HG03571 (cell line): ENCODE results near the gene C2orf80.
"Not testable (repeated sequence)": the region's sequence is repeated elsewhere in the genome, so short reads cannot be mapped to it uniquely, and the experiment has no call there.

Experiments
- ATAC-seq: cut with Tn5 transposase; IDR thresholded peaks from one replicate; pipeline ENCODE4 v1.9.1; 2021; ENCODE audit not compliant: unreplicated experiment

The C2orf80 gene

DNA sequence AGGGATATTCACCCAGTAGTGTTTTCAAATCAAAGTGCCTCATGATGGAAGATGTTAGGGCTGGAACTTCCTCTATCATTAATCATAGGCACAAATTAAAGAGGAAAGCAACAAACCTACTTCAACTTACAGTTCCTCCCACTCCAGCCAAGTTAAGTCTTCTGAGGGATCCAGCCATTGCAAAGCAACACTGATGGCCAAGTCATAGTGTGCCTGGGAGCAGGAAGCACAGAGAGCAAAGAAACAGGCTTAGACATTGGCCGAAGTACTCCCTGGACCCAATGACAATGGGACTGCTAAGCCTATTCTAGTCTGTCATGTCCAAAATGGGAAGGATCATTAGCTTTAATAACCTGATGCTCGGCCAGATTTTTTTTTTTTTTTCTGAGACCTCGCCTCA lies 7.0 kb downstream of the C2orf80 start:
- ATAC-seq, result no peak

DNA sequence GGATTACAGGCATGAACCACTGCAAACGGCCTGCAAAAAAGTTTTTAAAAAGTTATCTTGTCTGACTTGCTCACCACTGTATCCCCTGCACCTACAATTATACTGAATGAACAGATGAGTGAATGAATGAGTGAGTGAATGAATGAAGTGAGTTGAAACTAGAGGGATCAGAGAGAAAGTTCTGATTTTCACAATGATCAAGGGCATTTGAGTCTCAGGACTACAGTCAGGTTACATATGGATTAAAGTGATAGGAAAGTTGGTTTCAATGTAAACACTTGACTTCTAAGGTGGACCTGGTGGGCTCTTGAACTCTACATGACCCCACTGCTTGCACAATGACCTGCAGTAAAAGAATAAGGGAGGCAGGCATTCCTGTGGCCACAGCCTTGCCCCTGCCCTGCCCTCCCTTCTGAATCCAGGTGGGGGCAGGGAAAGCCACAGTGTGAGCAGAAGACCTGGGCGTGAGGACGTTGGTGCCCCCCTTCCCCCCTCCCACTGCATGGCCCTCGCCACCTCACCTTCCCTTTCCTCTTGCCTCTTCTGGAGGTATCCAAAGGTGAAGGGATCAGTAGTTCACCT lies 10.7 kb downstream of the C2orf80 start:
- no peak for ATAC-seq

GRCh38 chr2:208175840-208176153 lies 14.0 kb downstream of the C2orf80 start:
- ATAC-seq, result no peak

DNA sequence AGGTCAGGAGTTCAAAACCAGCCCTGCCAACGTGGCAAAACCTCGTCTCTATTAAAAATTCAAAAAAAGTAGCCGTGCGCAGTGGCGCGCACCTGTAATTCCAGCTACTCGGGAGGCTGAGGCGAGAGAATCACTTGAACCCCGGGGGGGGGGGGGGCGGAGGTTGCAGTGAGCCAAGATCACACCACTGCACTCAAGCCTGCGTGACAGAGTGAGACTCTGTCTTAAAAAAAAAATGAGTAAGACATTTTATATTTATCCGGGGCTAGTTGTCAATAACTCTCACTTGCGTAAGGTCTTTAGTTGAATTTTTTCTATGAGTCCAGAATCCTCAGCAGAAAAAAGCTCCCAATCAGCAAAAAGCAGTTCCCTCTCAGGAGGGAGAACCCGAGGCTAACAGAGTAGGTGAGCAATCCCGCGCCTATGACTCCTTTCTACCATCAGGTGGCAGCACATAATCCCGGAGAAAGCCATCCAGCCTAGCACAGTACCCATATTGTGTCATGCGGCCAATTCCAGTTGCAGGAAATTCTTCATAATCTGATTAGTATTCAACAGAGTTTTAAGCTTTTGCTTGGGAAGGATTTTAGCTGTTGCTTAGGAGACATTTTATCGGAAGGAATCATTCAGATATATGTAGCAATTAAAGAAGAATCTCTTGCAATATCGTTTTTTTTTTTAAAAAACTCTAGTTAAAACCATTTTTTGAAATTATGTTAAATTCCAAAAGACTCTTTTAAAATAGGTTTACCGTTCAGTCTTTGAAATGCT lies 14.6 kb downstream of the C2orf80 start:
- peak; percentile 96 for ATAC-seq

- no peak for ATAC-seq
Measured at GRCh38 chr2:208174144-208174543, 15.7 kb downstream of the C2orf80 start.

- ATAC-seq, result no peak
Measured at GRCh38 chr2:208172125-208172524, 17.7 kb downstream of the C2orf80 start.

DNA sequence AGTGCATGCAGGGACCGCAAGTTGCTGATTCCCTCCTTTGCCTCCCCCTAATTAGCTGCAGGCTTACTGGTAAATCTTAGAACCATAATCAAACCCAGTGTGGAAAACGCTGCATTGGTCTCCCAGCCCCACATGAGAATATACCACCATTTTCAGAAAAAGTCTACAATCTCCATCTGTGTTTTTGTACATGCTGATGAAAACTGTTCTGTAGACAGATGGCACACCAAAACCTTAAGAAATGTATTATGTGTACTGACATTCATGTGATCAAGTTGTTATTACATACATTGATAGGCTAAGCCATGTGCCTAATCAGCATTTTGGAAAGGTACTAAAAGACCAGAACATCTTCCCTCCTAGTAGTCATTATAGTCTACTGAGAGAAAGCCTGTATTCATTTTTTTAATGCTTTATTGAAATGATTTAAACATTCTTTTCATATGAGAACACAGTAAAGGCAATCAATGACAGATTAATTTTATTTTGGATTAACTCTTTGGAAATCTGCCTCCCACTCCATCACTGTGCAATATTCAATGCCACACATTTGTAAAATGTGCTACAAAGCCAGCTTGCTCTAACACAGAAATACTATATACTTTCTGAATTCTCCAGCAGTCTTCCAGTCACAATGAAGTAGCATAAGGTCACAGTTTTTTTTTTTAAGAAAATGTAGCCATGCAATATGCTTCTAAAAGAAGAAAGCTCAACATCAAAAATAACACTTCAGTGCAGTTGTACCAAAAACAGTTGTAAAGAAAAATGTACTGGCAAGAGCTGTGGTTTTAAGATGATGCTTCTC lies 24.7 kb downstream of the C2orf80 start:
- ATAC-seq, result no peak

- no peak for ATAC-seq
Measured at GRCh38 chr2:208163489-208163888, 26.3 kb downstream of the C2orf80 start, which contains the start of gene CRYGA. Gene CRYGA (minus strand): TSS chr2:208163589. CDS start chr2:208163556, 33 bp downstream.

- ATAC-seq, result no peak
Measured at GRCh38 chr2:208156439-208156838, 33.4 kb downstream of the C2orf80 start.

DNA sequence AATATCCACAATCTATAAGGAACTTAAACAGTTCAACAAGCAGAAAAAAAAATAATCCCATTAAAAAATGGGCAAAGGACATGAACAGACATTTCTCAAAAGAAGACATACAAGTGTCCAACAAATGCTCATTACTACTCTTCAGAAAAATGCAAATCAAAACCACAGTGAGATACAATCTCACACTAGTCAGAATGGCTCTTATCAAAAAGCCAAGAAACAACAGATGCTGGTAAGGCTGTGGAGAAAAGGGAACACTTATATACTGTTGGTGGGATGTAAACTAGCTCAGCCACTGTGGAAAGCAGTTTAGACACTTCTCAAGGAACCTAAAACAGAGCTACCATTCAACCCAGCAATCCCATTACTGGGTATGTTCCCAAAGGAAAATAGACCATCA lies 36.7 kb downstream of the C2orf80 start:
- no peak for ATAC-seq

GRCh38 chr2:208150956-208151355 lies 38.9 kb downstream of the C2orf80 start:
- ATAC-seq, result no peak

DNA sequence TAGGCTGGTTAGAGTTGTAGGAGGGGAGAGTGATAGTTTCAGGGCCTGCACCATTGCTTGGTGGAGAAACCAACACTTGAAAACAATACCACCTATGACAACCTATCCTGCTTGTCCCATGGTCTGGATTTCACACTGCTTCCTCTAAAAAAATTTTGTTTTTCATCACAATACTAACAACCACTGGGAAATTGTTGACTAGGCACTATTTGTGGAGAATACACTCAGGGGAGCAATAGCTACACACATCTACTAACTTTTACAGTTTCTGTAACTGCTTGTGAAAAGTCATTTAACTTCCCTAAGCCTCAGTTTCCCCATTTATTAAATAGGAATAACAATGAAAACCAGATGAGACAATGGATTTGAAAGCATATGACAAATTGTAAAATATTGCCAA lies 39.7 kb downstream of the C2orf80 start:
- ATAC-seq, result no peak

DNA sequence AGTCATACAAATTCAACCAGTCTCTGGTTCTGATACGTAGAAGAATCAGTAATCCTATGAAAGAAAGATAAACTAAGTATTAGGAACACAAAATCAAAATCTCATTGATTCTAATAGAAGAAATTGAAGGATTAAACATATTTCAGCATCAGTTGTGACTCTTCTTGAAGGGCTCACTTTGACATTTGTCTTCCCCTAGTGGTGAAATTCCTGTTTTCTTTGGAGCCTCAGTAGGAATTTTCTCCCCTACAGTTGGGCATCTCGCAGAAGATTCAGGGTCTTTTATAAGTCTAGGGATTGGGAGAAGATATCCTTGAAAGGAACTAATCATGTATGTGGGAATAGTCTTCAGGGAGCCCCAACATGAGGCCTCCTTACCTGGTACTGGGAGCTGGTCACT lies 41.0 kb downstream of the C2orf80 start:
- no peak for ATAC-seq

- ATAC-seq, result no peak
Measured at GRCh38 chr2:208147759-208148158, 42.1 kb downstream of the C2orf80 start.

- no peak for ATAC-seq
Measured at GRCh38 chr2:208147008-208147407, 42.8 kb downstream of the C2orf80 start.

DNA sequence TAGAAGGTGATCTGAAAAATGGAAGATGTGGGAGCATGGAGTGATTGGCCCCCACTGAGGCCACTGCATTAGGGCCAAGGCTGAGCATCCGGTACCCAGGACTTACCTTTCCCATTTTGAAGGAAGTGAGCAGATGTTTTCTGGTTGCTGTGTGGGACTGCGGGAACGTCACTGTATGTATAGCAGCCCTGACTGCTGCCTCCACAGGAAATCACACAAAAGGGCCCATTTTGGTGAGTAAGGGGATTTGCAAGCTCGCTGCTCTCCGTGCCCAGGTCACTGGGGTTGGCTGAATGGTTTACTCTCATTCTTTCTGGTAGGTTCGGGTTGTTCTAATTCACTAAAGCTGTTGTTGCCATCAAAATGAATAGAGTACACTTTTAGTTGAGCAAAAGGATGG lies 43.8 kb downstream of the C2orf80 start, which contains the start of gene CRYGB:
Gene CRYGB (minus strand): TSS at position 153 of the 400 bp plus-strand sequence. CDS start 38 bp downstream, at position 115.
- no peak for ATAC-seq

DNA sequence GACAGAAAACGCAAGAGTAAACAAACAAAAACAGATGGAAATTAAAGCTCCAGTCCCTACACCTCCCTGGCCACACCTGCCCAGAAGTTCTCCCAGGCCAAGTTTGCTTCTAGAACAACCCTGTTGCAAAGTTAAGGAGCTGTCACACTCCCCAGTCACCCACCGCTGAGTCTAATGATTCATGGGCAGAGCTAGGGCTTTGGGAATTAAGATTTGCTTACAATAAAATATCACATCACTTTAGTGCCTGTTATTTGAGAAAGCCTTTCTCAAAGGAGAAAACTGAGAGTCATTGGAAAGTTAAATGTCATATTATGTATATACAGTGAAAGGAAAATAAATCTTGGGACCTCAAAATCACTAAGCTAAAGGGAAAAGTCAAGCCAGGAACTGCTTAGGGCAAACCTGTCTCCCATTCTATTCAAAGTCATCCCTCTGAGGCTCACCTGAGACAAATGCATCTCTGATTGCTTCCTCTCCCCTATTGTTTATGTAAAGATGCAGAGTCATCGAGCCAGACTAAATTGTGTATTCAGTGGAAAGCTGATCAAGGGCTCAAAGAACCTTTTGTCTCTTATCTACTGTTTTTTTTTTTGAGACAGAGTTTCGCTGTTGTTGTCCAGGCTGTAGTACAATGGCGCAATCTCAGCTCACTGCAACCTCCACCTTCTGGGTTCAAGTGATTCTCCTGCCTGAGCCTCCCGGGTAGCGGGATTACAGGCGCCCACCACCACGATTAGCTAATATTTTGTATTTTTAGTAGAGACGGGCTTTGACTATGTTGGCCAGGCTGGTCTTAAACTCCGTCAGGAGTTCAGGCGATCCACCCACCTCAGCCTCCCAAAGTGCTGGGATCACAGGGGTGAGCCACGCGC lies 46.7 kb downstream of the C2orf80 start:
- no peak for ATAC-seq

GRCh38 chr2:208142240-208142924 lies 47.4 kb downstream of the C2orf80 start:
- ATAC-seq, result no peak

DNA sequence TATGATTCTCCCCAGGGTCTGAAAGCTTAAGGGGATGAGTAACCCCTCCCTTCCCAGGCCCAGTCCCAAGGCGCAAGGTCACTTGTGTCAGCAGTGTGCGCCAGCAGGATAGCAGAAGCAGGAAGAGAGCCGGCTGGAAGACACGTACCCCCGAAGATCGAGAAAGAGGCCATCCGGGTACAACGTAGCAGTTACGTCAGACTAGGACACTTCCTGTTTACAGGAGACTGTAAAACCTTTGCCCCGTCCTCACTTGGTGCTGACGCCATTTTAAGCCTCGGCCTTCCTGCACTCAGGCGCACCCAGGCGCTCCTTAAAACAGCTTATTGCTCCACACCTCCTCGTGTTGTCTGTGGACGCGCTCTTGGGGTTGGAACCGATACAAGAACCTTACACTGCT lies 50.4 kb downstream of the C2orf80 start:
- ATAC-seq, result no peak

GRCh38 chr2:208138334-208138733 lies 51.5 kb downstream of the C2orf80 start:
- not testable (repeated sequence) for ATAC-seq
